Stimulated activated naive CD4-positive, alpha-beta T cell (primary cell): ENCODE data around the gene ZNF445.
"Not testable (repeated sequence)": the region's sequence is repeated elsewhere in the genome, so short reads cannot be mapped to it uniquely, and the experiment has no call there.

ENCODE experiments used
- DNase-seq, 6 experiments: peaks; one replicate each; lab custom pipeline; 2025; lab: John Stamatoyannopoulos, UW

The ZNF445 gene

DNA sequence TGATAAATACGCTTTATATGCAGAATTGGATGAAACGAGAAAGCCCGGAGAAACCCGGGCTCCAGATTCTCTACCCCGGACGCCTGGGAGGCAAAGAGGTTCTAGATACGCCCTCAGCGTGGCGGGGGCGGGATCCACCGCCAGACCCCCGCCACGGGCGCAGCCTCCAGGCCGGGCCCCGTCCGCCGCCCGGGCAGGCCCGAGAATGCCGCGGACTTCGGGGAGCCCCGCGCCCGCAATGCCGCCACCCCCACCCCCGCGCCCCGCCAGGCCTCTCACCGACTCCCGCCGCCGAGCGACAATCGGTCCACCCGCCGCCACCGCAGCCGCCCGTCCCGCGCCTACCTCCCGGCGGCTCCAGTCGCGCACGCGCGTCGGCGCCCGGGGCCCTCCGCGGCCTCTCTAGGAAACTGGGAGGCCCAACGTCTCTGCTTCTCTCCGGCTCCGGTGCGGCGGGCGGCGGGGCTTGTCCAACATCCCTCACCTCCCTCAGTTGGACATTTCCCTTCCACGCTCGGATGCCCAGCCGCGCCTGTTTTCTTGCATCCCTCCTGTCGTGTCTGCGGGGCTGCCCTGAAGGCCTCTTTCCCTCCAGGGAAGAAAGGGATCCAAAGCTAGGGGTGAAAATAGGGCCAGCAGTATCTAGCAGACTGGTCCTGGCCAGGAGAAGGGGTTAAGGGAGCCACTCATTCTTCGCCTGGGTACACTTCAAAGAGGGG lies at the start of gene ZNF445:
ZNF445 (minus strand) TSS at position 359 of the 719 bp plus-strand sequence. CDS start 22,121 bp downstream, outside the sequence.
- peak; percentile 53 to 80 (median 62) for DNase-seq

DNA sequence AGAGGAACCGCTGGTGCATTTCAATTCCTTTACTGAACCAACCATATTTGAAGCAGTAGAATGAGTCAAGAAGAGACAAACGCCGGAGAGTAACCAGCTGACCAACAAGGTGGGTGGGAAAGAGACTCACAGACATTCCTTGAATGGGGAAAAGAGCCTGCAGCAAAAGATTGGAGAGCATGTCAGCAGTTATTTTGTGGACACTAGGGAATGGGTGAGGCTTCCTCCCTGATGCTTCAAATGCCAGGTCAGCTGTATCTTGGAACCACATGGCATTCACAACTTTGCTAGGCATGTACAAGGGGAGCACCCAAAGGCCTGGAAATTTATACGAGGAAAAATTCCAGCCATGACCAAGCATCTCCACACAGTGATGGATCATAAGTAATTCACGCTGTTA lies 47.6 kb upstream of the ZNF445 start:
- no peak for DNase-seq

DNA sequence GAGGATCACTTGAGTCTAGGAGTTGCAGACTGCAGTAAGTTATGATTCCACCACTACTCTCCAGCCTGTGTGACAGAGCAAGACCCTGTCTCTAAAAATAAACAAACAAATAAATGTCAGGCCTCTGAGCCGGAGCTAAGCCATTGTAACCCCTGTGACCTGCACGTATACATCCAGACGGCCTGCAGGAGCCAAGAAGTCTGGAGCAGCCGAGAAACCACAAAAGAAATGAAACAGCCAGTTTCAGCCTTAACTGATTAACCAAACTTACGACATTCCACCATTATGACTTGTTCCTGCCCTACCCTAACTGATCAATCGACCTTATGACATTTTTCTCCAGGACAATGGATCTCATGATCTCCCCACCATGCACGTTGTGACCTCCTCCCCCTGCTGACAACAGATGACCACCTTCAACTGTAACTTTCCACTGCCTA lies 45.0 kb upstream of the ZNF445 start:
- DNase-seq, result no peak

DNA sequence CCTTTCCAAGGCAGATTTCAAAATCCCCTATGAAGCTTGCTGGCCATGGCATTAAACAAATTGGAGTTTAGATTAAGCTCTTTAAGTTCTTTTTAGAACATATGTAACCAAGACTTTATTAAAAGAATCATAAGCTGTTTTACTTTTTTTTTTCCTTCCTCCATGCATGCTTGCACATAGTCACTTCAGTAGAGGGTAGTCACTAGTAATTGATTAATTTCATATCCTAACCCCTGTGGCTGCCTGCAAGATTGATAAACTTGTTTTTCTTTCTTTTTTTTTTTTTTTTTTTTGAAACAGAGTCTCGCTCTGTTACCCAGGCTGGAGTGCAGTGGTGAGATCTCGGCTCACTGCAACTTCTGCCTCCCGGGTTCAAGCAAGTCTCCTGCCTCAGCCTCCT lies 44.3 kb upstream of the ZNF445 start:
- no peak for DNase-seq

DNA sequence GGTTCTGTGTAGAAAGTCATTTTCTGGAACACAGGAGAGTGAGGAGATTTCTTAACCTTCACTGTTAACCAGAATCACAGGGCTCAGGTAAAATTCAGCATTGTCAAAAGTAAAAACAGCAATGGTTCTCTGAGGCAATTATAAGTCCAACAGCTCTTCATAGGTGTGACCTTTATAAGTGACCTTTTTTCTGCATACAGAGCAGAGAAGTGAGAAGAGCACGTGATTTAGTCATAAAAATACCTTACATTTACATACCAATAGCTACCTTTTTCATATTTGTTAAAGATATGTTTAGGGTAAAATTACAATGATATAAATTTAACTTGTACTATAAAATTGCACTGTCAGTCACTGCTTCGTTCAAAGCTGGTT lies 41.3 kb upstream of the ZNF445 start:
- no peak for DNase-seq

DNA sequence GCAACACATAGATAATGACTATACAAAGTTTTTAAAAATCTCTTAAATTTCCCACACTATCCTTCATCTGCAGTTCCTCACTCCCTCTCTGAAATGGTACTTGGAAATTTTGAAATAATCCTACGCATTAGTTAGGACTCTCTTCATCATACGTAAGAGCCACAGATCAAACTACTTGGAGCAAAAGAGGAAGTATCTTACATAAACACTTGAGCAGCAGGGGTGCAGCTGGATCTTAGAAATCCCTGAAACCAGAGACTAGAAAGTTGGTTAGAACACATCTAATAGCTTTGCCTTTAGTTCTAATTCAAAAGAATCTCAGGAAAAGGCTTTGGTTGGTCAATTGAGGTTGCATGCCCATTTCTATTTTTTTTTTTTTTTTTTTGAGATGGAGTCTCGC lies 38.8 kb upstream of the ZNF445 start:
- no peak for DNase-seq

DNA sequence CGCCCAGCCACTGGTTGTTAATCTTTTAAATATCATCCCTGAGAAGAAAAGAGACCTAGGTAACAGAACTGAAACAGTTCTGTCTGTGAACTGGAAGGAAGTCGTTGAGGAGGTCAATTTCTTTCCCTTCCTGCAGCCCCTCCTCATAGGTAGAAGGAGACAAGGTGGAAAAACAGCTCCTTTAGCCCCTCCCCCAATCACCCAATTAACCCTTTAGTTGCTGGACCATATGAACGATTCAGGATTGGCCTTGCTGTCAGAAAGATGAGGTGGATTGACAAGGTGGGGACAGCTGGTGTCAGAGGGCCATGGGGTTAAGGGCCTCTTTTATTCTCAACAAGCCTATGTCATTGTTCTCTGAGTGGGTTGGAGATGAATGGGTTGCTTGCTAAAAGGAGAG lies 36.0 kb upstream of the ZNF445 start:
- DNase-seq, result no peak

DNA sequence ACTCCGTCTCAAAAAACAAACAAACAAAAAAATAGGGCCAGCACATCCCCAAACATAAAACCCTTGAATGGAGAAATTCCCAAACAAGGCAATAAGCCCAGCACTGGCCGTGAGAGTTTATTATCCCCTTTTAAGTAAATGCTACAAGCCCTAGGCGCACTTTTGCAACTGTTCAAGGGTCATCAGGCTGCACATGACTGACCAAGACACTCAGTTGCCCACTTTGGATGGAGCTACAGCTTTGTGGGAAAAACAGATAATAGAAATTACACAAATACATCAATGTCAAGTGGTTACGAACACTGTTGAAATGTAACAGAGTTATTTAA lies 33.7 kb upstream of the ZNF445 start:
- DNase-seq, result no peak

DNA sequence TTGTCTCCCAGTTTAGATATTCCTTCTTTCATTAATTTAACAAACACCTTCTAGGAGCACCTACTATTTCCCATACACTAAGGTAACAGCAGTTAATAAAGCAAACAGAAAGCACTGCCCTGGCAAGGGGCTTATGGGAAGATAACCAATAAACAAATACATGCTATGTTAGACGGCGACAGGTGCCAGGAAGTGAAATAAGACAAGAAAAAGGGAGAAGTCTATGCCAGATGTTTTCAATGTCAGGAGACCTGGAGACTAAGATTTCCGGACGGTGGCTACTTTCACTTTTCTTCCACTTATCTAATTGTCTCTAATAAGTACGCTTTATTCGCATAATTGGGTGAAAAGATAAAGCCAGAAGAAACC lies 32.5 kb upstream of the ZNF445 start:
- no peak for DNase-seq

DNA sequence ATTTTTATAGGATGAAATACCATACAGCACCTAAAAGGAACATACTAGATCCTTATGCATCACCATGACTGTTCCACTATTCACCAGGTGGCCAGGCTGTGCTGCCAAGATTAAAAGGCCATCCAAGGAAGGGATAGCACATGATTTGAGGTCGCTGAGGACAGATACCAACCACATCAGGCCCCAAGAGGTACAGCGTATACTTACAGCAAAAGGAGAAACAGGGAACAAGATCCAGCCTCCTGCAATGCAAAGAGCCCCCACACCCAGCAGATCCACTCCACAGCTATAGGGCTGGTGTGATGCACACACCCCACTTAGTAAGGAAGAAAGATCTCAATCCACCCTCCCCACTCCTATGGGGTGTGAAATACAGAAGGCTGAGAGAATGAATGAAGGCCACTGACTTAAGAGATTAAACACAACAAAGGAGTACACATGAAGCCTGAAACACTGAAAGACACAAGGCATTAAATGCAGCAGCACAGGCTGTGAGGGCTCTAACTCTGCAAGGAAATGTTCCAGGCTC lies 32.0 kb upstream of the ZNF445 start:
- no peak for DNase-seq

DNA sequence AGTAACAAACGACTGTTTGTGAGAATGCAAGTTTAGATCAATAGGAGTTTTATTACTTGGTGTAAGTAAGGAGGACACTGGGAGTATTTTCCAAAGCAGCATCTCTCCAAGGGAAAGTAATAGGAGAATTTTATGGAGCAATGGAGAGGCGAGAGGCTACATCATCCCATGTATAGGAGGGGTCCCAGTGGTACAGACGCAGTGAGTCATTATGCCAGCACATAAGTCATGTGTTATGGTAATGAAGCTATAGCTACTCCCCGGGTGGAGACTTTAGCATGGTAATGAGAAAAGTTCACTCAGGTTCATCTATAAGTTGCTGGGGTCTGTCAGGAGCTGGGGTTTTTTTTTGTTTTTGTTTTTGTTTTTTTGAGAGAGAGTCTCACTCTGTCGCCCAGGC lies 29.5 kb upstream of the ZNF445 start:
- no peak for DNase-seq

DNA sequence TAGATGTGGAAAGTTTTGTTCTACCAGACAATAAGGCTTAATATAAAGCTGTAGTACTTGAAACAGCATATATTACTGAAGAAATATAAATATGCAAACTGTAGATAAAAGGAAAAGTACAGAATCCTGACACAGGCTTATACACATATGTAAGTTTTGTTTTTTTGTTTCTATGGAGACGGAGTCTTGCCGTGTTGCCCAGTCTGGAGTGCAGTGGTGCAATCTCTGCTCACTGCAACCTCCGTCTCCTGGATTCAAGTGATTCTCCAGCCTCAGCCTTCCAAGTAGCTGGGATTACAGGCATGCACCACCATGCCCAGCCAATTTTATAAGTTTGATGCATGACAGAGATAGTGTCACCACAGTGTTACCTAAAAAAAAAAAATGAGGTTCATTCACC lies 29.1 kb upstream of the ZNF445 start:
- DNase-seq, result no peak

DNA sequence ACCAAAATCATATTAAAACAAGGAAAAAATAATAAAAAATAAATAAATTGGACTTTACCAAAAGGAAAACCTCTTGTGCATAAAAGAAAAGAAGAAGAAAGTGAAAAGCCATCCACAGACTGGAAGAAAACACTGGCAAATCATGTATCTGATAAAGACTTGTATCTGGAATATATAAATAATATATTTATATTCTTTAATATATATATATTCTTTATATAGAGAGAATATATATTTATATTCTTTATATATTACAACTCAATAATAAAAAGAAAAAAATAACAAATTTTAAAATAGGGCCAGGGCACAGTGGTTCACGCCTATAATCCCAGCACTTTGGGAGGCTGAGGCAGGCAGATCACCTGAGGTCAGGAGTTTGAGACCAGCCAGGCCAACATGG lies 27.1 kb upstream of the ZNF445 start:
- DNase-seq, result no peak

DNA sequence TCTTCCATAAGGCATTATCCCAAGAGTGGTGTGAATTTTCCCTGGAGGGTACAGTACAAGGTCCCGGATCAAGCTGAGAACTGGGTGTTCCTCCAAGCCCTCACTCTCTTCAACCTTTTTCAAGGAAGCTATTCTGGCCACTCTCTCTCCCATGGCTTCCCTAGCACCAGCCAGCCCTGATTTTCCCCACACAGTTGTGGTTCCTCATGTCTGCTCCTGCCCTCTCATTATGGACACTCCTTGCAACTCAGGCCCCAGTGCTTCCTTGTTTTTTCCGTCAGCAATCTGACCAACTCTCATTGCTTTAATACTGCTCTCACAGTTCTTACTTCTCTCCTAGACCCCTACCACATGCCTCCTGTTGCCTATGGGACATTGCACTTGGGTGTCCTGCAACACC lies 25.7 kb upstream of the ZNF445 start:
- not testable (repeated sequence) for DNase-seq

DNA sequence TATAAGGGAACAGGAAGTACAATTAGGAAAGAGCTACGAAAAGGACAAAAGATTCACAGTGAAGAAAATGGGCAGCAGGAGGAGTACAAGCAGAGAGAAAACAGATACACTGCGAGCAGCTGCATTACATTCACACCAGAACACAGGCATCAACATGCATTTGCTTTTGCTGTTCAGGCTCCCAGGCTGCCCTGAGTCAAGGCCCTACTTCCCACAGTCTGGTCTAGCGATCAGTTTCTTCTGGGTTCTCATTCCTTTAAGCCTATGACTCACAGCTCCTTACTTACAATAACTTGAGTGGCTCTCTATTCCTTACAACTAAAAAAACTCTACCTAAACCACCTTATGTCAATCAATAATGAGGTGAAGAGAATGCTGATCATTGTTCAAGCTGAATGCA lies 24.5 kb upstream of the ZNF445 start:
- DNase-seq, result no peak

DNA sequence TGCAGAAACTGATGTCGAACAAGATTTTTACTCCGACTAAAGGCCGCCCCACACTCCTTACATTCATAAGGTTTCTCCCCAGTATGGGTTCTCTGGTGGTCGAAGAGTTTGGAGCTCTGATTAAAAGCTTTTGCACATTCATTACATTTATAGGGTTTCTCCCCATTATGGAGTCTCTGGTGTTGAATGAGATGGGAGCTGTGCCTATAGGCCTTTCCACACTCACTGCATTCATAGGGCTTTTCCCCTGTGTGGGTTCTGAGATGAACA lies 22.4 kb upstream of the ZNF445 start:
- not testable (repeated sequence) for DNase-seq

DNA sequence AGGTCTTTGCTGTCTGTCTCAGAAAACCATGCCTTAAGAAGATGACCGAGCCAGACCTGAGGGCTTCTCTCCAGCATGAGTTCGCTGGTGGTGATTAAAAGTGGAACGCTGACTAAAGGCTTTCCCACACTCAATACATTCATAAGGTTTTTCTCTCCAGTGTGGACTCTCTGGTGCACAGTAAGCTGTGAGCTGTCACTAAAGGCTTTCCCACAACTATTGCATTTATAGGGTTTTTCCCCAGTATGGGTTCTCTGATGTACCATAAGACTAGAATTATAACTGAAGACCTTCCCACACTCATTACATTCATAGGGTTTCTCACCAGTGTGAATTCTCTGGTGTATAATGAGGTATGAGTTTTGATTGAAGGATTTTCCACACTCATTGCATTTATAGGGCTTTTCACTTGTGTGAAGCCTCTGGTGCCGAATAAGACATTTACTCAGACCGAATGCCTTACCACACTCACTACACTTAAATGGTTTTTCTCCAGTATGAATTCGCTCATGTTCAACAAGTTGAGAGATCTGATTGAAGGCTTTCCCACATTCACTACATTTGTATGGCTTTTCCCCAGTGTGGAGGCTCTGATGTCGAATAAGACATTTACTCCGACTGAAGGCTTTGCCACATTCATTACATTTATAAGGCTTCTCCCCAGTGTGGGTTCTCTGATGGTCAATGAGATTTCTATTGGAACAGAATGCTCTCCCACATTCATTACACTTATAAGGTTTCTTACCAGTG lies 21.9 kb upstream of the ZNF445 start:
- DNase-seq, result no peak

DNA sequence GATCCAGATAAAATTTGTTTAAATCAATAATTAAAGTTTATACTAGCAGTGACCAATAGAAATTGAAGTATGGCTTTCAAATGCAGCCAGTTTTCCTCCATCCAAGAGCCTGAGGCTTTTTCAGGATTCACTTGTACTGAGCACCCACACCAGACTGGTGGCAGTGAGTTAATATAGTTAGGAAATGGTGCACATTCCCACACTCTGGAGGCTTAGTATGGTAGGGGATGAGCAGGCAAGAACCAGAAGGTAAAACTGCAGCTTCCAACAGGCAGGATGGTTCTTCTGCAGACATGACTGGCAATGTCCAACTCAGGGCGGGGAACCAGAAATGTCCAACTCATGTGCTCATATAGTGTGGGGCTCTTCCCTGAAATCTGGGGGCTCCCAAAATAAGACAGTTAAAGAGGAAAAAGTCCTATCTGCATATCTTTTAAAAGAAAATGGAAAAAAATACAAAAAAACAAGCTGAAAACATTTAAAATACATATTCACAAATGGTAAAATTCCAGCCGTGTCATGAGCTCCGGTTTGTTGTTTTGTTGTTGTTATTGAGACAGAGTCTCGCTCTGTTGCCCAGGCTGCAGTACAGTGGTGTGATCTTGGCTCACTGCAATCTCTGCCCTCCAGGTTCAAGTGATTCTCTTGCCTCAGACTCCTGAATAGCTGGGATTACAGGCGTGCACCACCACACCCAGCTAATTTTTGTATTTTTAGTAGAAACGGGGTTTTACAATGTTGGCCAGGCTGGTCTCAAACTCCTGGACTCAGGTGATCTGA lies 18.4 kb upstream of the ZNF445 start:
- DNase-seq, result no peak

DNA sequence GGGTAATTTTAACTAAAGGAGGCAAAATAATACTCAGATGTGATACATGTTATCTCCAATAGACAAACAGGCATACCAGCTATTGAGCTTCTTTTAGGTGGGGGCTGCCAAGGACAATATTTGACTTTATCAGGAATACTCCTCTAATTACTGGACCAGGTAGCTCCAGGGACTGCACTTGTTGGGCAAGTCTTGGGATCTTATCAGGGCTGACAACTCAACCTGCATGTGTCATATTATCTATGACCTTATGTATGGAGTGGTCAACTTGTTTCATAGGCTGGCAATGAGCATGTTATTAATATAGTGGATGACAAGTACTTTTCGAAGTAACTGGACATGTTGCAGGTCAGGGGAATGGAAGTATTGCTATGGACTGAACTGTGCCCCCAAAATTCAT lies 15.0 kb upstream of the ZNF445 start:
- no peak for DNase-seq

DNA sequence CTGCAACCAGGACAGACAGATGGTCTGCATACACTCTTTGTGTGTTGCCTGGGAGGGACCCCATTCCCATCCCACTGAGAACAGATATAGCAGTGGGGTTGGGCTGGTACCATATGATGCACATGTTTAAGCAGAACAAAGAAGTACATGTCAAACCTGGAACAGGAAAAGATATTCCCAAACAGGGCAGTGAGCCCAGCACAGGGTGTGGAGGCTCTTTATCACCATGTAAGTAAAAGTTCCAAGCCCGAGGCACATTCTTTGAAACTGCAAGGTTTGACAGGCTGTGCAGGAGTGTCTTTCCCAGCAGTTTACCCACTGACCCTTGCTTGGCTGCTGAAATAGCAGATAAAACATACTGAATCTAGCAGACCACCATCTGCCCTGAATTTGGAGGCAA lies 5.3 kb upstream of the ZNF445 start:
- DNase-seq, result no peak

DNA sequence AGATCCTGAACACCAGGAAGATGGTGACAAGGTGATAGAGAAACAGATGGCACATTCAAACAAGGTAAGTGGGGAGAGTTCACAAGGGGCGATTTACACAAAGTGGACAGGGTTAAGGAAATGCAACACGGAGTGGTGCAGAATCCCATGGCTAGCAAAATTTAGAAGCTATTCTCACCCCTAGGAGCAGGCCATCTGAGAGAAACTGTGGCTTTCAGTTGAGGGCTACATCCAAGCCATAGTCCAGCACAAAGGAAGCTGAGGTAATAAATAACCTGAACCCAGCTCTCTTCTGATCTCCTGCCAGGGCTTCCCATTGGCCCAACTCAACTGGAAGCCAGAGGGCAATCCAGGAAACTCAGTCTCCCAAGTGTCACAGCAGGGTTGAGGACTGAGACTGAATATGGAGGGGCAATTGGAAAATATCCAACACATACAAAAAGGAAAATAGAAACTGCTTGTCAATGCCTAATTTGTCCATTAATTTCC lies 1.2 kb upstream of the ZNF445 start:
- no peak for DNase-seq

DNA sequence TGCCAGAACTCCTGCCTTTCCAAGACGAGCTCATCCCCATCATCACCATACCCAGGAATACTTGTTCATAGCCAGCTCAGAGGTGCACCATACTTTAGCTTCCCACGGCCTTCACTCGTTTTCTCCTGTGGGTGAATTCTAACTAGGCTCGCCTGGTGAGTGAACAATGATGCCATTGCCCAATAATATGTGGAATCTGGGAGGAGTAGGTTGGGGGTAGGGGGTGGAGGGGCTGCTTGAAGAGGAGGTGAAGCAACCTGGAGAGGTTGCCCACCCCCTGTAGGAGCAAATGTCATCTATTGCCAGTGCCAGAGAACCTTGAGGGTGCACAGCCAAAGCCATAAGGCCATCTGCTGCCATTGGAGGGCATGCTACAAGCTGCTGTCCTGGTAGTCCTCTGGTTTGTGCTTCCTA lies 592 bp upstream of the ZNF445 start:
- no peak for DNase-seq

DNA sequence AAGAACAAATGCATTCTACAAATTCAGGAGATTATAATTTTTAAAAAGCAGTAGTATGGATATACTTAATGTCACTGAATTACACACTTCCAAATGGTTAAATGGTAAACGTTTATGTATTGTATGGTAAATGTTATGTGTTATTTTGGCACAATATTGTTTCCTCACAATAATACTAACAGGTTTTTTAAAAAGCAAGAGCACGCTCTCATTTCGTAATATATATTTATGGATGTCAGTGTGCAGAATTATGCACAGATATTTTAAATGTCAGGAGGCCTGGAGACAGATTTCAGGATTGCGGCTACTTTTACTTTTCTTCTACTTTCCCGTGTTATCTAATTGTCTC lies 533 bp downstream of the ZNF445 start:
- DNase-seq, result no peak
